Naive thymus-derived CD4-positive, alpha-beta T cell (primary cell): Measurements from ENCODE around the gene ATP13A2. TPM values are rescaled to one million over a fixed set of nuclear protein-coding genes. Genes with fewer than 3 reads are reported as not detected.

Experiments
- ATAC-seq: fragments of 150-1000 bp; cut with Tn5 transposase; 2 replicates; pipeline ENCODE4 v1.10.0; 2021; ENCODE audit warnings: mild to moderate bottlenecking, moderate library complexity
- CTCF ChIA-PET: fragments of 350-600 bp; sonication (Branson Sonifier 250); formaldehyde crosslinking; loops from one replicate; lab custom pipeline; 2021; ENCODE audit warnings: antibody characterized with exemption; lab: Charles Lee
- POLR2A ChIA-PET: fragments of 350-600 bp; sonication (Branson Sonifier 250); formaldehyde crosslinking; loops from one replicate; lab custom pipeline; 2021; ENCODE audit warnings: antibody characterized with exemption, inconsistent platforms; lab: Charles Lee
- DNase-seq, 9 donors: peaks; one replicate each; pipeline versions ENCODE4 v3.0.0 to v3.0.0-alpha.2; 2020 to 2022; ENCODE audit warnings: mixed read lengths in 1 of 9
- H3K27ac ChIP-seq: one replicate; pipeline ENCODE4 v1.7.0; 2013; ENCODE audit warnings: mild to moderate bottlenecking, low read depth, low read length, moderate library complexity
- H3K27me3 ChIP-seq, 2 donors: one replicate each; pipeline ENCODE4 v1.7.0; 2013; ENCODE audit warnings: low read length in 2 of 2, mild to moderate bottlenecking in 2 of 2, moderate library complexity in 2 of 2; ENCODE audit not compliant: control insufficient read depth in 2 of 2, insufficient read depth in 2 of 2
- H3K36me3 ChIP-seq, 3 experiments: 1 replicate in 2 of 3; 2 replicates in 1 of 3; pipeline ENCODE4 v1.7.0; 2013; ENCODE audit warnings: low read length in 3 of 3, mild to moderate bottlenecking in 3 of 3, moderate library complexity in 1 of 3; ENCODE audit not compliant: insufficient read depth in 3 of 3, control insufficient read depth in 2 of 3
- H3K4me1 ChIP-seq, 2 donors: one replicate each; pipeline ENCODE4 v1.7.0; 2013; ENCODE audit warnings: low read length in 2 of 2, mild to moderate bottlenecking in 2 of 2, moderate library complexity in 1 of 2; ENCODE audit not compliant: control insufficient read depth in 2 of 2, insufficient read depth in 2 of 2
- H3K4me3 ChIP-seq: 2 replicates; pipeline ENCODE4 v1.7.0; 2013; ENCODE audit warnings: mild to moderate bottlenecking, low read length
- H3K9me3 ChIP-seq, 3 experiments: 1 replicate in 2 of 3; 2 replicates in 1 of 3; pipeline ENCODE4 v1.7.0; 2013; ENCODE audit warnings: low read length in 3 of 3; ENCODE audit not compliant: control insufficient read depth in 2 of 3
- H3K27ac Mint-ChIP-seq, 9 donors: one replicate each; pipeline ENCODE4 v1.8.0; 2020 to 2022; ENCODE audit warnings: mixed read lengths in 9 of 9, mild to moderate bottlenecking in 8 of 9, moderate library complexity in 5 of 9, inconsistent platforms in 2 of 9
- H3K27me3 Mint-ChIP-seq, 5 donors: one replicate each; pipeline ENCODE4 v1.8.0; 2021 to 2022; ENCODE audit warnings: mixed read lengths in 5 of 5, mild to moderate bottlenecking in 1 of 5
- H3K36me3 Mint-ChIP-seq, 5 donors: one replicate each; pipeline ENCODE4 v1.8.0; 2020 to 2022; ENCODE audit warnings: mixed read lengths in 5 of 5, mild to moderate bottlenecking in 3 of 5, inconsistent platforms in 1 of 5
- H3K4me1 Mint-ChIP-seq, 7 donors: one replicate each; pipeline ENCODE4 v1.8.0; 2020 to 2022; ENCODE audit warnings: mixed read lengths in 7 of 7, mild to moderate bottlenecking in 3 of 7, inconsistent platforms in 1 of 7
- H3K4me3 Mint-ChIP-seq, 10 donors: one replicate each; pipeline ENCODE4 v1.8.0; 2020 to 2022; ENCODE audit warnings: mild to moderate bottlenecking in 10 of 10, mixed read lengths in 10 of 10, moderate library complexity in 6 of 10, inconsistent platforms in 2 of 10
- H3K9me3 Mint-ChIP-seq, 11 donors: one replicate each; pipeline ENCODE4 v1.8.0; 2020 to 2022; ENCODE audit warnings: mixed read lengths in 11 of 11, mild to moderate bottlenecking in 4 of 11, inconsistent platforms in 1 of 11, moderate library complexity in 1 of 11
- intact Hi-C, 2 donors: fragments of 100-400 bp; cut with micrococcal nuclease; formaldehyde crosslinking; loops; one replicate each; pipeline ENCODE4 v1.15.1; 2023
- polyA plus RNA-seq, 2 donors: library from polyadenylated mRNA; unstranded; fragments of 300-500 nt; fragmentation: Illumina TruSeq; gene quantifications; one replicate each; pipeline ENCODE4 v1.2.3, GENCODE V29; 2021
- total RNA-seq, 6 experiments: library from RNA in 5 of 6; stranded (reverse) in 5 of 6; gene quantifications; 1 replicate in 5 of 6; 2 replicates in 1 of 6; pipeline ENCODE4 v1.2.3 and lab custom pipeline; 2021 to 2026

The ATP13A2 gene
- total and polyA plus RNA-seq, 7 experiments from 2014 or later, result 25.6 to 59.1 (median 42.1) TPM

DNA sequence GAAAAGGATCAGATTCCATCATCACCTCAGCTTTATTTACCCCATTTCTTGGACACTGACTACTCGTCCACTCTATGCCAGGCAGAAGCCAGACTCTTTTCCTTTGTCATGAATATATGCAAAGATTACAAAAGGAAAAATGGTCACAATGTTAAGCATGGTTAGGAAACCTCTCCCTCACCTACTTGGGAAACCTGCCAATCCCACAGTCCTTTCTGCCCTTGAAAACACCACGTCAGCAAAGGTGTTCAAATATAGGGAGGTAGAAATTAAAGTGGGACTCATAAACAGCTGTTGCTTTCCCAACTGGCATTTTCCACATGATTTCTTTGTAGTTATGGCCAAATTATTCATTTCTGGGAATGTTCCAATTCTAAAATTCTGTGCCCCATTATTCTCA is 16.2 kb upstream of the ATP13A2 start:
- Histone ChIP-seq H3K27ac (no peak overlapping the region), H3K36me3 (peaks cover 20 to 86% (median 22%) of the 10 kb centered on the region in 3 experiments), H3K9me3 (no peaks in the 10 kb centered on the region), H3K4me3 (no peak overlapping the region), H3K4me1 (no peaks in the 10 kb centered on the region), H3K27me3 (no peaks in the 10 kb centered on the region)
- DNase-seq (no peak), ATAC-seq (no peak)
- POLR2A ChIA-PET, result interaction anchor here (0.6 kb wide), 1 partner anchor 425 kb away, joined by 3 read pairs; no protein-coding TSS in a partner anchor
- CTCF ChIA-PET, result no interaction called here
- Mint-ChIP-seq H3K36me3 (peaks cover 5 to 45% (median 15%) of the 10 kb centered on the region in 5 donors), H3K4me3 (no peak overlapping the region), H3K9me3 (no peaks in the 10 kb centered on the region), H3K27me3 (no peaks in the 10 kb centered on the region), H3K27ac (peak overlapping the region in 1 of 9 donors; percentile 29), H3K4me1 (peaks cover 0 to 6% (median 0%) of the 10 kb centered on the region in 7 donors)
- intact Hi-C loops, result no loop called here

DNA sequence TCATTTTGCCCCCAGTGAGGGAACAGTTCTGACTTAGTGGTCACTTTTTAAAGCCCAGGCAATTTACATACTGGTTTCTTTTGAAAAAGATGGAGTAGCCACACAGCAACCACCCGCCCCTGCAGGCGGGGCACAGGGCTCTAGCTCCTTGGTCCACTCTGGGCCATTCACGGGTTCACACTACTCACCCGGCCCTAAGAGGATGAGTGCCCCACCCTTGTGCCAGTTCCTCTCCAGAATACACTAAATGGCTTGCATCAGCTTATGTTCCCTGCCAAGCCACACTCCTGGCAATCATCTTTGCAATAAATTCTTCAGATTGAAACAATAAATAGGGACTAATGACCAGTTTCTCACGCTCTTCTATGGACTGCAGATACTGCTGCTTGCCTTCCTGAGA is 15.7 kb upstream of the ATP13A2 start:
- no peak overlapping the region for H3K4me3 Mint-ChIP-seq
- peaks cover 0 to 6% (median 0%) of the 10 kb centered on the region in 7 donors for H3K4me1 Mint-ChIP-seq
- no peak overlapping the region for H3K27ac ChIP-seq
- intact Hi-C loops, result no loop called here
- ChIA-PET POLR2A (no interaction called here), CTCF (no interaction called here)
- H3K9me3 Mint-ChIP-seq, result no peaks in the 10 kb centered on the region
- peak overlapping the region in 2 of 9 donors; percentile 25 to 29 for H3K27ac Mint-ChIP-seq
- H3K36me3 ChIP-seq, result peaks cover 20 to 86% (median 26%) of the 10 kb centered on the region in 3 experiments
- no peak for DNase-seq
- H3K27me3 ChIP-seq, result no peaks in the 10 kb centered on the region
- no peak for ATAC-seq
- no peaks in the 10 kb centered on the region for H3K4me1 ChIP-seq
- no peaks in the 10 kb centered on the region for H3K27me3 Mint-ChIP-seq
- H3K4me3 ChIP-seq, result no peak overlapping the region
- H3K9me3 ChIP-seq, result no peaks in the 10 kb centered on the region
- H3K36me3 Mint-ChIP-seq, result peaks cover 5 to 49% (median 15%) of the 10 kb centered on the region in 5 donors

- peaks cover 5 to 60% (median 18%) of the 10 kb centered on the region in 5 donors for H3K36me3 Mint-ChIP-seq
- peaks cover 0 to 7% (median 0%) of the 10 kb centered on the region in 7 donors for H3K4me1 Mint-ChIP-seq
- Histone ChIP-seq H3K36me3 (peaks cover 32 to 96% (median 41%) of the 10 kb centered on the region in 3 experiments), H3K4me3 (no peak overlapping the region), H3K27me3 (no peaks in the 10 kb centered on the region), H3K4me1 (no peaks in the 10 kb centered on the region), H3K27ac (no peak overlapping the region), H3K9me3 (no peaks in the 10 kb centered on the region)
- intact Hi-C loops, result no loop called here
- DNase-seq (no peak), ATAC-seq (no peak)
- H3K27me3 Mint-ChIP-seq, result no peaks in the 10 kb centered on the region
- H3K9me3 Mint-ChIP-seq, result no peaks in the 10 kb centered on the region
- peak overlapping the region in 4 of 9 donors; percentile 28 to 66 (median 45) for H3K27ac Mint-ChIP-seq
- POLR2A ChIA-PET, result no interaction called here
- H3K4me3 Mint-ChIP-seq, result no peak overlapping the region
- CTCF ChIA-PET, result no interaction called here
Measured at GRCh38 chr1:17024721-17025120, 13.0 kb upstream of the ATP13A2 start.

DNA sequence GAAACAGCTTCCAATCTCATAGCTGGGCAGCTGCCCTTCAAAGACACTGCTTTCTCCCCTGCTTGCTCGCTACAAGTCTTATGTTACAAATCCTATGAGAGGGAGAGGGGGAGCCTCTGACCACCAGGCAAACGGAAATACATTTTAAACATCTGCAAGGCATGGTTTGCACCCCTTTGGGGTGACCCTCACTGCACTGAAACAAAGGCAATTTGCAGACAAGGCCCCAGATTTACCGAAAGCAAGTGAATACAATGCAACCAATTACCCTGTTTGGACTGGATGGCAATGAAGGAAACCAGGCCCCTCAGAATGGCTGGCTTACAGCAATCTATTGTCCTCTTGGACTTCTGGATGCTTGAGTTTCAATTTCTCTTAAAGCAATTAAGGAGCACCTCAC is 11.8 kb upstream of the ATP13A2 start:
- ChIA-PET CTCF (no interaction called here), POLR2A (interaction anchor here (0.6 kb wide), 1 partner anchor 101 kb away, joined by 3 read pairs; no protein-coding TSS in a partner anchor)
- DNase-seq (no peak), ATAC-seq (no peak)
- no peak overlapping the region for H3K27ac ChIP-seq
- Mint-ChIP-seq H3K27ac (peak overlapping the region in 2 of 9 donors; percentile 18 to 29), H3K9me3 (no peaks in the 10 kb centered on the region), H3K4me1 (peaks cover 0 to 16% (median 0%) of the 10 kb centered on the region in 7 donors), H3K4me3 (no peak overlapping the region), H3K36me3 (peaks cover 14 to 68% (median 25%) of the 10 kb centered on the region in 5 donors), H3K27me3 (no peaks in the 10 kb centered on the region)
- intact Hi-C loops, result no loop called here
- no peak overlapping the region for H3K4me3 ChIP-seq
- H3K9me3 ChIP-seq, result no peaks in the 10 kb centered on the region
- H3K4me1 ChIP-seq, result no peaks in the 10 kb centered on the region
- H3K27me3 ChIP-seq, result no peaks in the 10 kb centered on the region
- H3K36me3 ChIP-seq, result peaks cover 32 to 98% (median 41%) of the 10 kb centered on the region in 3 experiments

GRCh38 chr1:17023102-17023501 is 11.4 kb upstream of the ATP13A2 start:
- no peaks in the 10 kb centered on the region for H3K9me3 ChIP-seq
- no peak overlapping the region for H3K27ac ChIP-seq
- H3K4me3 ChIP-seq, result no peak overlapping the region
- no peak for DNase-seq
- intact Hi-C loops, result no loop called here
- Mint-ChIP-seq H3K27ac (peak overlapping the region in 1 of 9 donors; percentile 18), H3K4me1 (peaks cover 0 to 18% (median 0%) of the 10 kb centered on the region in 7 donors), H3K4me3 (no peak overlapping the region), H3K36me3 (peaks cover 9 to 66% (median 25%) of the 10 kb centered on the region in 5 donors), H3K9me3 (no peaks in the 10 kb centered on the region), H3K27me3 (no peaks in the 10 kb centered on the region)
- POLR2A ChIA-PET, result interaction anchor here (0.6 kb wide), 1 partner anchor 100 kb away, joined by 3 read pairs; no protein-coding TSS in a partner anchor
- H3K4me1 ChIP-seq, result no peaks in the 10 kb centered on the region
- ATAC-seq, result peak; percentile 45
- no peaks in the 10 kb centered on the region for H3K27me3 ChIP-seq
- CTCF ChIA-PET, result interaction anchor here (0.6 kb wide), 1 partner anchor 62 kb away, joined by 3 read pairs; no protein-coding TSS in a partner anchor
- peaks cover 32 to 97% (median 41%) of the 10 kb centered on the region in 3 experiments for H3K36me3 ChIP-seq

DNA sequence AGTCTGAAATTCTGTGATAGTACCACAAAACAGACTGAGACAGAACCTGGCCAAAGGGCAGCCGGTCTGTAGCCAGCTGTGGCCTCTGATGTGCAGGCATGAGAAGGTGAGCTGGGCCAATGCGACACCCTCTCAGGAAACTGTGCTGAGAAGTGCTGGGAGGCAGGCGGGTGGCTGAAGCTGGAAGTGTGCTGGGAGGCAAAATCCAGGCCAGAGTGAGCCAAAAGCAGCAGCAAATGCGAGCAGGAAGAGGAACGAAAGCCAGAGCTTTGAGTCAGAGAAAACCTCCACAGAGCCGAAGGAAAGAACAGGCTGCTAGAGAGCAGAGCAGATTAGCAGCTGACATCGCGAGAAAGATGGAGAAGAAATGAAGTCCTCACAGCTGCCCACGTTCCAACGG is 10.2 kb upstream of the ATP13A2 start:
- Mint-ChIP-seq H3K27me3 (no peaks in the 10 kb centered on the region), H3K4me3 (no peak overlapping the region), H3K9me3 (no peaks in the 10 kb centered on the region), H3K4me1 (peaks cover 0 to 18% (median 0%) of the 10 kb centered on the region in 7 donors), H3K27ac (peak overlapping the region in 1 of 9 donors; percentile 74), H3K36me3 (peaks cover 9 to 55% (median 19%) of the 10 kb centered on the region in 5 donors)
- Histone ChIP-seq H3K4me3 (no peak overlapping the region), H3K4me1 (no peaks in the 10 kb centered on the region), H3K27ac (no peak overlapping the region), H3K27me3 (no peaks in the 10 kb centered on the region), H3K9me3 (no peaks in the 10 kb centered on the region), H3K36me3 (peaks cover 24 to 92% (median 37%) of the 10 kb centered on the region in 3 experiments)
- intact Hi-C loops, result no loop called here
- no peak for DNase-seq
- ChIA-PET CTCF (no interaction called here), POLR2A (no interaction called here)
- no peak for ATAC-seq

DNA sequence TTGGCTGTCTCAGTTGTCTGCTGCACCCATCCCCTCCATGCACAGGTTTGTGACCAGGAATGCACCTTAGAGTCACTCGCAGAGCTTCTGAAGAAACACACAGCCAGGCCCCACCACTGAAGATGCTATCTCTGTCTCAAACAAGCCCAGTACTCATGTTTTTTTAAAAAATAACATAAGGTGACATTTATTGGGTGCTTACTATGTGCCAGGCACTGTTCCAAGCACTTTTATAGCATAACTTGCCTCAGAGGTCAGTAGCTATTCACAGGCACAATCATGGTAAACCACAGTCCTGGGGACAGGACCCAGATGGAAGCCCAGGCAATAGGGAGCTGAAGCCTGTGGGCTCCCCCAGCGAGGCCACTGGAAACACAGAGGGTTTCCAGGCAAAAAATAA is 8.8 kb upstream of the ATP13A2 start:
- ChIA-PET CTCF (no interaction called here), POLR2A (no interaction called here)
- Mint-ChIP-seq H3K36me3 (peaks cover 9 to 55% (median 19%) of the 10 kb centered on the region in 5 donors), H3K27me3 (no peaks in the 10 kb centered on the region), H3K27ac (peak overlapping the region in 1 of 9 donors; percentile 6), H3K4me1 (peaks cover 0 to 18% (median 0%) of the 10 kb centered on the region in 7 donors), H3K9me3 (no peaks in the 10 kb centered on the region), H3K4me3 (no peak overlapping the region)
- no peak for ATAC-seq
- Histone ChIP-seq H3K4me3 (no peak overlapping the region), H3K9me3 (no peaks in the 10 kb centered on the region), H3K27ac (no peak overlapping the region), H3K4me1 (no peaks in the 10 kb centered on the region), H3K36me3 (peaks cover 24 to 78% (median 31%) of the 10 kb centered on the region in 3 experiments), H3K27me3 (no peaks in the 10 kb centered on the region)
- intact Hi-C loops, result no loop called here
- DNase-seq, result no peak
